Measurements from ENCODE around the gene PSG6.
"Not testable (repeated sequence)": the region's sequence is repeated elsewhere in the genome, so short reads cannot be mapped to it uniquely, and the experiment has no call there.

PSG6 gene

DNA sequence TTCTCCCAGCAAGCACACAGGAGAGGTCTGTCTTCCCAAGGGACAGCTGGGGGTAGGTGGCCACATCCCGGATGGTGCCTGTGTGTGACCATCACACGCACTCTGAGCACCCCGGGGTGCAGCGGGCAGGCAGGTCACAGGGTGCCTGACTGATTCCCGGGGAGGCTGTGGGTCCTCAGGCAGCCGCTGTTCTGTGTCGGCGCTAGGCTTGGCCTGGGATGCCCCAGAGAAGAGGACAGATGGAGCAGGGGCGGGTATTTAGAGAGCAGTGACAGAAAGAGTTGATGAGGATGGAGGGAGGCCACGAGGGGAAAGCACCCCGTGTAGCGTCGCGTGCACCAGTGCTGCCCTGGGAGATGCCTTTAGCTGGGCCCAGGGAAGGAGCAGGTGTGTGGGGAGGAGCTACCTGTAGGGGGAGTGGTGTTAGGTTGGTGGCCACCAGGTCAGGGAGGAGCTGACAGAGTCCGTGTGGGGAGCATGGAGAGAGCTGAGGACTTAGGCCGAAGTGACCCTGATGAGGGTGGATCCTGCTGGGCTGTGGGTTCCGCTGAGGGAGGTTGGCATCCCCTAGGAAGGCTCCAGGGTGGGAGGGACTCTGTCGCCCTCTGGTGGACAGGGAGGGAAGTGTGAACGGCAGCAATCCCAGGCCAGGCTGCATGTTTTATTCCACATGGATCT is 60.7 kb downstream of the PSG6 start:
- DNase-seq (ENCODE audit: low read depth, low spot score), result not testable (repeated sequence)

DNA sequence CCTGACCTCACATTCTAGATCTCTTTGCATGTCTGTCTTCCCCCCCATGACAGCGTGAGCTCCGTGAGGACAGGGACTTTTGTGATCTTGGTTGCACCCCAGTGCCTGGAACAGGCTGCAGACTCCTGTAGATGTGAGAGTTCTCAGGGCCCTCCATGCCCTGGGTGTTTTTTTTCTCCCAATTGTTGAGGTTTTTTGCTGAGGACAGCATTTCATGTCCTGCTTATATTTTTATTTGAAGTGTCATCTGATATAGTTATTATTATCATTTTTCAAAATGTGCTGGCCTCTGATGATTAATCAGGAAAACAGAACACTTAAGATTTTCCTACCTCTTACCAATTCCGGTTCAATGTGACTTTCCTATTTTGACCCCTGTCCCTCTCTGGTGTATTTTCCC is 62.9 kb downstream of the PSG6 start:
- H3K27ac ChIP-seq; DNase-seq (ENCODE audit: low read depth, low spot score): not testable (repeated sequence)

More for the DNA sequence above, 60.7 kb downstream of the PSG6 start:
- not testable (repeated sequence) for H3K27ac ChIP-seq

DNA sequence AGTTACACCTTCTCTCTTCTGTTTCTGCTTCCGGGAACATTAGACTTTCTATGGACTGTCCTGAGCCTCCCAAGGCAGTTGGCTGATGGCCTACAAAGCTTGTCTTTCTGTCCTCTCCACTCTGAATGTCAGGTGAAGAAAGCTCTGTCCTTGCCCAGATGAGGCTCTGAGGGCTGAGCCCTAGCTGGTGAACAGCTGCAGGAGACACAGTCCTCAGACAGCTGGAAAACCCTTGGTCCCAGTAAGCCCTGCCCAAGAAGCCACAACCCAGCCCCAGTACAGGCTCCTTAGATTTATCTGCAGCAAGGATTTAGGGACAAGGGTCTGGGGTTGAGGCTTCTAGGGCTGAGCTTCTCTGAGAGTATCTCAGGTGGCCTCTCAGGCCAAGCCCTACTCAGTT is 64.5 kb downstream of the PSG6 start:
- not testable (repeated sequence) for DNase-seq (ENCODE audit: low read depth, low spot score)
- H3K27ac ChIP-seq, result peak overlapping the region; percentile 97

DNA sequence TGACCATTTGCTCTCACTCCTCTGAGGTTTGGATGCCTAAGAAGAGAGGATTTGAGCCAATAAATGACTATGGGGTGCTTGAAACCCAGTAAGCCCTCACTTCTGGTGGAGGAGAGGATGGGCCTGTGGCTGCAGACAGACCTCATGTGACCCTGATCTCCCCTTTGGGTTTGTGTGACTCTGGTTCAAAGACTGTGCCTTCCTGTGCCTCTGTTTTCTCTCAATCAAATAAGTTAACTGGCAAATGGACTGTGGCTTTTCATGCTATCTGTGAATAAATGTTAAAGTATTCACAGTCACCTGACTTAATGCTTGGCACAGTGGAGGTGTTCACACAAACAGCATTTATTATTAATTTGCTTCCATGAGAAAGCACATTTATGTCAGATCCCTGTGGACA is 64.9 kb downstream of the PSG6 start:
- H3K27ac ChIP-seq, result peak overlapping the region; percentile 97
- DNase-seq (ENCODE audit: low read depth, low spot score), result not testable (repeated sequence)

All from epithelial cell of prostate (primary cell).